ENCODE results near the gene CYP51A1. TPM values are rescaled to one million over a fixed set of nuclear protein-coding genes. Genes with fewer than 3 reads are reported as not detected.

The CYP51A1 gene
- total and polyA plus RNA-seq, 4 donors, result 56.4 to 338 (median 170) TPM

DNA sequence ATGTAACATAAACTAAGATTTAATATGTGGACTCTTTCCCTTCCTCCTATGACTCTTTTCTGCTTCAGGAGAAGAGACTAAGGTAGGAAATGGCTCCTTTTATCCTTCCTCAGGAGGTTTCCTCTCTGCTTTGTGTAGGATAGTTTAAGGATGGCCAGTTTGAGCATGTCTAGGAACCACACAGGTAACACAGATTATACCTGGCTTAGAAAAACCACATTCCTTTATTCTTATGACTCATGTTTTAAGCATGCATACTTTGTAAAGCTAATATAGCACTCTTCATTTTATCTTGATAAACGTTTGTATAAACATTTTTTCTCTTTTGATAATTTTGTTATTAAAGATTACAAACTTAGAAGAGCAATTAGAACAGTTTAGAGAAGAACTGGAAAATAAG, 57.8 kb downstream of the CYP51A1 start:
- no peaks in the 10 kb centered on the region for H3K4me1 ChIP-seq (ENCODE audit: control insufficient read depth in 4 of 4, insufficient read depth in 4 of 4, low read length in 3 of 4)
- H3K9me3 ChIP-seq (ENCODE audit: control insufficient read depth in 4 of 4, low read length in 3 of 4), result no peaks in the 10 kb centered on the region
- H3K27ac ChIP-seq (ENCODE audit: low read depth in 1 of 2, low read length in 2 of 2), result no peak overlapping the region
- no peaks in the 10 kb centered on the region for H3K27me3 ChIP-seq (ENCODE audit: control insufficient read depth in 4 of 4, insufficient read depth in 4 of 4, low read length in 3 of 4)
- H3K9ac ChIP-seq (ENCODE audit: low read depth in 1 of 2, low read length in 2 of 2), result no peak overlapping the region
- H3K4me3 ChIP-seq (ENCODE audit: low read depth in 1 of 3, low read length in 3 of 3), result no peak overlapping the region
- DNase-seq (ENCODE audit: low spot score), result no peak
- 47% methylated on average over 1 of the region's 1 CpG for WGBS
- no peak for TF ChIP-seq RAD21 (IDR thresholded peaks at IDR 0.05)
- no peak for TF ChIP-seq TAF1 (conservative IDR thresholded peaks at IDR 0.05)
- no peak for TF ChIP-seq EGR1 (IDR thresholded peaks at IDR 0.05; ENCODE audit: low read depth in 2 of 2)
- no peak for TF ChIP-seq HNF4A (conservative IDR thresholded peaks at IDR 0.05)
- TF ChIP-seq, protein P1, sequence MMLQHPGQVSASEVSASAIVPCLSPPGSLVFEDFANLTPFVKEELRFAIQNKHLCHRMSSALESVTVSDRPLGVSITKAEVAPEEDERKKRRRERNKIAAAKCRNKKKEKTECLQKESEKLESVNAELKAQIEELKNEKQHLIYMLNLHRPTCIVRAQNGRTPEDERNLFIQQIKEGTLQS (IDR thresholded peaks at IDR 0.05), result no peak
- TF ChIP-seq GABPA (IDR thresholded peaks at IDR 0.05 in 1 of 2, conservative IDR thresholded peaks at IDR 0.05 in 1 of 2), result no peak
- TF ChIP-seq YY1 (IDR thresholded peaks at IDR 0.05), result no peak
- no peak for TF ChIP-seq NR2F2 (IDR thresholded peaks at IDR 0.05)
- H3K36me3 ChIP-seq (ENCODE audit: control insufficient read depth in 4 of 4, insufficient read depth in 3 of 4, low read depth in 1 of 4, low read length in 3 of 4), result peaks cover 2 to 43% (median 30%) of the 10 kb centered on the region in 4 donors

DNA sequence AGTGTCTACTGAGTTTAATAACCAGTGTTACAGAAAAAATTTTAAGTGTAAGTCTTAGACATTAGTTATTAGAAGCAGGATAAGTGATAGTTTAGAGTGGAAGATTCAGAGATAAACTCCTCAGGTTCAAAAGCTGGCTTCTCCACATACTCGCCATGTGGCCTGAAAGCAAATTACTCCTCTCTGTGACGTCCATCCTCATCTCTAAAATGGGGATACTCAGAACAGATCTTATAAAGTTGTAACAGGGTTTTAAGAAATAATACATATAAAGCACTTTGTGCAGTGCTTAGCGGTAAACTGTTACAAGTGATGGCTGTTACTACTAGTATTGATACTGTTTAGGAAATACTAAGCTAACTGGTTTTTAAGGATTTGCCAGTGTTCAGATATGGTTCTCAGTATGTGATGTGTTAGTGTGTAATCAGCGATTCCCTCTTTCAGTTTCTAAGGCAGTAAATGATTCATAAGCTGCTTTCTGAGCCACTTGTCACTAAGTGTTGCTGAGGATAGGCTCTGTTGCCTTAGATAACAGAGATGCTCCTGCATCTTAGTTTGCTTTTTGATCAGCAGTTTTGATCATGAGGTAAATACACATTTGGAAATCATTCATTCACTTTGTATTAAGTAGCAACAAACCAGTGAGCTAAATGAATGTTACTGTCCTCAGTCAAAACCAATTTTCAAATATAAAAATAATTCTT, 58.7 kb downstream of the CYP51A1 start:
- Histone ChIP-seq H3K4me1 (ENCODE audit: control insufficient read depth in 4 of 4, insufficient read depth in 4 of 4, low read length in 3 of 4) (no peaks in the 10 kb centered on the region), H3K27me3 (ENCODE audit: control insufficient read depth in 4 of 4, insufficient read depth in 4 of 4, low read length in 3 of 4) (no peaks in the 10 kb centered on the region), H3K9ac (ENCODE audit: low read depth in 1 of 2, low read length in 2 of 2) (no peak overlapping the region), H3K27ac (ENCODE audit: low read depth in 1 of 2, low read length in 2 of 2) (no peak overlapping the region), H3K4me3 (ENCODE audit: low read depth in 1 of 3, low read length in 3 of 3) (no peak overlapping the region), H3K9me3 (ENCODE audit: control insufficient read depth in 4 of 4, low read length in 3 of 4) (no peaks in the 10 kb centered on the region), H3K36me3 (ENCODE audit: control insufficient read depth in 4 of 4, insufficient read depth in 3 of 4, low read depth in 1 of 4, low read length in 3 of 4) (peaks cover 2 to 41% (median 31%) of the 10 kb centered on the region in 4 donors)
- no peak for DNase-seq (ENCODE audit: low spot score)
- 94% methylated on average over 4 of the region's 4 CpGs for WGBS
- TF ChIP-seq, protein P1 (IDR thresholded peaks at IDR 0.05), result no peak
- TF ChIP-seq, protein P2, sequence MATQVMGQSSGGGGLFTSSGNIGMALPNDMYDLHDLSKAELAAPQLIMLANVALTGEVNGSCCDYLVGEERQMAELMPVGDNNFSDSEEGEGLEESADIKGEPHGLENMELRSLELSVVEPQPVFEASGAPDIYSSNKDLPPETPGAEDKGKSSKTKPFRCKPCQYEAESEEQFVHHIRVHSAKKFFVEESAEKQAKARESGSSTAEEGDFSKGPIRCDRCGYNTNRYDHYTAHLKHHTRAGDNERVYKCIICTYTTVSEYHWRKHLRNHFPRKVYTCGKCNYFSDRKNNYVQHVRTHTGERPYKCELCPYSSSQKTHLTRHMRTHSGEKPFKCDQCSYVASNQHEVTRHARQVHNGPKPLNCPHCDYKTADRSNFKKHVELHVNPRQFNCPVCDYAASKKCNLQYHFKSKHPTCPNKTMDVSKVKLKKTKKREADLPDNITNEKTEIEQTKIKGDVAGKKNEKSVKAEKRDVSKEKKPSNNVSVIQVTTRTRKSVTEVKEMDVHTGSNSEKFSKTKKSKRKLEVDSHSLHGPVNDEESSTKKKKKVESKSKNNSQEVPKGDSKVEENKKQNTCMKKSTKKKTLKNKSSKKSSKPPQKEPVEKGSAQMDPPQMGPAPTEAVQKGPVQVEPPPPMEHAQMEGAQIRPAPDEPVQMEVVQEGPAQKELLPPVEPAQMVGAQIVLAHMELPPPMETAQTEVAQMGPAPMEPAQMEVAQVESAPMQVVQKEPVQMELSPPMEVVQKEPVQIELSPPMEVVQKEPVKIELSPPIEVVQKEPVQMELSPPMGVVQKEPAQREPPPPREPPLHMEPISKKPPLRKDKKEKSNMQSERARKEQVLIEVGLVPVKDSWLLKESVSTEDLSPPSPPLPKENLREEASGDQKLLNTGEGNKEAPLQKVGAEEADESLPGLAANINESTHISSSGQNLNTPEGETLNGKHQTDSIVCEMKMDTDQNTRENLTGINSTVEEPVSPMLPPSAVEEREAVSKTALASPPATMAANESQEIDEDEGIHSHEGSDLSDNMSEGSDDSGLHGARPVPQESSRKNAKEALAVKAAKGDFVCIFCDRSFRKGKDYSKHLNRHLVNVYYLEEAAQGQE (IDR thresholded peaks at IDR 0.05), result no peak
- TF ChIP-seq RXRA (IDR thresholded peaks at IDR 0.05), result no peak
- TF ChIP-seq, protein P3, sequence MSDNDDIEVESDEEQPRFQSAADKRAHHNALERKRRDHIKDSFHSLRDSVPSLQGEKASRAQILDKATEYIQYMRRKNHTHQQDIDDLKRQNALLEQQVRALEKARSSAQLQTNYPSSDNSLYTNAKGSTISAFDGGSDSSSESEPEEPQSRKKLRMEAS (IDR thresholded peaks at IDR 0.05), result no peak
- TF ChIP-seq NR2F2 (IDR thresholded peaks at IDR 0.05), result no peak
- TF ChIP-seq YY1 (IDR thresholded peaks at IDR 0.05), result no peak
- TF ChIP-seq JUND (IDR thresholded peaks at IDR 0.05), result no peak
- no peak for TF ChIP-seq FOXA2 (IDR thresholded peaks at IDR 0.05)
- no peak for TF ChIP-seq HNF4G (IDR thresholded peaks at IDR 0.05)
- no peak for TF ChIP-seq SP1 (IDR thresholded peaks at IDR 0.05)
